Mononuclear cell (primary cell): ENCODE measurements around the gene ENOX1. TPM values are rescaled to one million over a fixed set of nuclear protein-coding genes. Genes with fewer than 3 reads are reported as not detected.
"Not testable (repeated sequence)": the region's sequence is repeated elsewhere in the genome, so short reads cannot be mapped to it uniquely, and the experiment has no call there.

Experiments
- H3K27me3 ChIP-seq: 2 replicates; pipeline ENCODE4 v1.6.0; 2011; ENCODE audit warnings: low read length, control low read depth; ENCODE audit not compliant: insufficient read depth
- H3K4me1 ChIP-seq: 2 replicates; pipeline ENCODE4 v1.5.1; 2011; ENCODE audit warnings: mild to moderate bottlenecking, low read length, control low read depth; ENCODE audit not compliant: insufficient read depth
- H3K4me3 ChIP-seq: 2 replicates; pipeline ENCODE4 v1.5.1; 2011; ENCODE audit warnings: mild to moderate bottlenecking, low read length, moderate library complexity
- H3K9me3 ChIP-seq: 2 replicates; pipeline ENCODE4 v1.5.1; 2011; ENCODE audit warnings: low read depth, mild to moderate bottlenecking, control low read depth, low read length
- total RNA-seq: library from RNA; depleted of rRNA; stranded (reverse); fragments of >200 nt; gene quantifications from one replicate; pipeline ENCODE4 v1.2.3, GENCODE V29; 2012

ENOX1 gene
- under 0.01 TPM for total RNA-seq

GRCh38 chr13:43786766-43787517, at the start of gene ENOX1:
ENOX1 (minus strand) TSS chr13:43786972.
- Histone ChIP-seq H3K4me3 (peak within 1 kb of the TSS; percentile 10), H3K9me3 (no peaks in the 10 kb centered on the region)

GRCh38 chr13:43835701-43836100, 48.9 kb upstream of the ENOX1 start:
- Histone ChIP-seq H3K4me3 (no peak overlapping the region), H3K27me3 (no peaks in the 10 kb centered on the region), H3K9me3 (no peaks in the 10 kb centered on the region), H3K4me1 (no peaks in the 10 kb centered on the region)

More at GRCh38 chr13:43786766-43787517, at the start of gene ENOX1:
- peaks cover 19% of the 10 kb centered on the region for H3K4me1 ChIP-seq
- H3K27me3 ChIP-seq, result peaks cover 70% of the 10 kb centered on the region

GRCh38 chr13:43831088-43831487, 44.3 kb upstream of the ENOX1 start:
- no peaks in the 10 kb centered on the region for H3K9me3 ChIP-seq

GRCh38 chr13:43830497-43830881, 43.7 kb upstream of the ENOX1 start:
- no peaks in the 10 kb centered on the region for H3K27me3 ChIP-seq
- no peak overlapping the region for H3K4me3 ChIP-seq
- peaks cover 3% of the 10 kb centered on the region for H3K4me1 ChIP-seq
- no peaks in the 10 kb centered on the region for H3K9me3 ChIP-seq

More at GRCh38 chr13:43831088-43831487, 44.3 kb upstream of the ENOX1 start:
- H3K27me3 ChIP-seq, result no peaks in the 10 kb centered on the region
- H3K4me1 ChIP-seq, result peaks cover 3% of the 10 kb centered on the region
- H3K4me3 ChIP-seq, result no peak overlapping the region

GRCh38 chr13:43824656-43825055, 37.9 kb upstream of the ENOX1 start:
- H3K27me3 ChIP-seq, H3K4me3 ChIP-seq, H3K9me3 ChIP-seq, H3K4me1 ChIP-seq: not testable (repeated sequence)

- Histone ChIP-seq H3K9me3 (no peaks in the 10 kb centered on the region), H3K4me1 (no peaks in the 10 kb centered on the region), H3K4me3 (no peak overlapping the region), H3K27me3 (peaks cover 7% of the 10 kb centered on the region)
Observed at GRCh38 chr13:43822969-43823368, 36.2 kb upstream of the ENOX1 start.

GRCh38 chr13:43816401-43816889, 29.7 kb upstream of the ENOX1 start:
- H3K27me3 ChIP-seq, result peaks cover 7% of the 10 kb centered on the region
- no peaks in the 10 kb centered on the region for H3K4me1 ChIP-seq
- no peaks in the 10 kb centered on the region for H3K9me3 ChIP-seq
- no peak overlapping the region for H3K4me3 ChIP-seq

- Histone ChIP-seq H3K4me1 (no peaks in the 10 kb centered on the region), H3K27me3 (peaks cover 4% of the 10 kb centered on the region), H3K4me3 (no peak overlapping the region), H3K9me3 (no peaks in the 10 kb centered on the region)
Observed at GRCh38 chr13:43815204-43815603, 28.4 kb upstream of the ENOX1 start.

GRCh38 chr13:43808676-43809075, 21.9 kb upstream of the ENOX1 start:
- no peaks in the 10 kb centered on the region for H3K27me3 ChIP-seq
- H3K9me3 ChIP-seq, result no peaks in the 10 kb centered on the region
- H3K4me3 ChIP-seq, result no peak overlapping the region
- H3K4me1 ChIP-seq, result no peaks in the 10 kb centered on the region

- Histone ChIP-seq H3K27me3 (no peaks in the 10 kb centered on the region), H3K4me1 (no peaks in the 10 kb centered on the region)
Observed at GRCh38 chr13:43805681-43806128, 18.9 kb upstream of the ENOX1 start.

GRCh38 chr13:43805071-43805468, 18.3 kb upstream of the ENOX1 start:
- no peaks in the 10 kb centered on the region for H3K9me3 ChIP-seq
- no peaks in the 10 kb centered on the region for H3K27me3 ChIP-seq
- no peaks in the 10 kb centered on the region for H3K4me1 ChIP-seq
- no peak overlapping the region for H3K4me3 ChIP-seq

More at GRCh38 chr13:43805681-43806128, 18.9 kb upstream of the ENOX1 start:
- H3K4me3 ChIP-seq, result no peak overlapping the region
- H3K9me3 ChIP-seq, result no peaks in the 10 kb centered on the region

GRCh38 chr13:43804461-43805070, 17.8 kb upstream of the ENOX1 start:
- no peak overlapping the region for H3K4me3 ChIP-seq
- no peaks in the 10 kb centered on the region for H3K27me3 ChIP-seq
- H3K4me1 ChIP-seq, result no peaks in the 10 kb centered on the region
- no peaks in the 10 kb centered on the region for H3K9me3 ChIP-seq

GRCh38 chr13:43802511-43802910, 15.7 kb upstream of the ENOX1 start:
- H3K4me1 ChIP-seq, result no peaks in the 10 kb centered on the region
- H3K4me3 ChIP-seq, result no peak overlapping the region
- no peaks in the 10 kb centered on the region for H3K9me3 ChIP-seq
- H3K27me3 ChIP-seq, result no peaks in the 10 kb centered on the region

GRCh38 chr13:43800828-43801227, 14.1 kb upstream of the ENOX1 start:
- Histone ChIP-seq H3K4me3 (no peak overlapping the region), H3K27me3 (no peaks in the 10 kb centered on the region), H3K4me1 (no peaks in the 10 kb centered on the region), H3K9me3 (no peaks in the 10 kb centered on the region)

GRCh38 chr13:43799191-43799590, 12.4 kb upstream of the ENOX1 start:
- Histone ChIP-seq H3K4me1 (no peaks in the 10 kb centered on the region), H3K4me3 (no peak overlapping the region), H3K9me3 (no peaks in the 10 kb centered on the region), H3K27me3 (no peaks in the 10 kb centered on the region)
